Bronchial epithelial cell (primary cell): ENCODE results near the gene ADAMTS2. TPM values are rescaled to one million over a fixed set of nuclear protein-coding genes. Genes with fewer than 3 reads are reported as not detected.

Experiments
- DNase-seq: peaks from one replicate; pipeline ENCODE4 v3.0.0-alpha.2; 2010; ENCODE audit warnings: low read depth
- FAIRE-seq: peaks from 2 replicates; lab custom pipeline; 2011; peaks lifted over from hg19 to GRCh38; lab: Jason Lieb, UNC
- H3K27me3 ChIP-seq: 2 replicates; pipeline ENCODE4 v1.5.1; 2011; ENCODE audit warnings: low read length; ENCODE audit not compliant: control insufficient read depth, insufficient read depth
- H3K36me3 ChIP-seq: 2 replicates; pipeline ENCODE4 v1.5.1; 2011; ENCODE audit warnings: low read length; ENCODE audit not compliant: control insufficient read depth, insufficient read depth
- H3K4me3 ChIP-seq: 2 replicates; pipeline ENCODE4 v1.5.1; 2011; ENCODE audit warnings: mild to moderate bottlenecking, low read depth, low read length, control low read depth
- total RNA-seq: library from RNA; depleted of rRNA; stranded (reverse); fragments of >200 nt; gene quantifications from 2 replicates; pipeline ENCODE4 v1.2.1, GENCODE V29; 2014
- TF ChIP-seq, protein P1 (sequence below): IDR thresholded peaks from 2 replicates; pipeline ENCODE4 v1.5.1; 2011; ENCODE audit warnings: mild to moderate bottlenecking, moderate library complexity, low read length, control low read depth, inconsistent platforms; ENCODE audit not compliant: insufficient read depth, severe bottlenecking

Gene ADAMTS2
- total RNA-seq, 1 donor from 2014 or later = 0.26 TPM

GRCh38 chr5:179369530-179369884, 24.2 kb upstream of the ADAMTS2 start:
- no peak overlapping the region for H3K4me3 ChIP-seq
- TF ChIP-seq, protein P1, sequence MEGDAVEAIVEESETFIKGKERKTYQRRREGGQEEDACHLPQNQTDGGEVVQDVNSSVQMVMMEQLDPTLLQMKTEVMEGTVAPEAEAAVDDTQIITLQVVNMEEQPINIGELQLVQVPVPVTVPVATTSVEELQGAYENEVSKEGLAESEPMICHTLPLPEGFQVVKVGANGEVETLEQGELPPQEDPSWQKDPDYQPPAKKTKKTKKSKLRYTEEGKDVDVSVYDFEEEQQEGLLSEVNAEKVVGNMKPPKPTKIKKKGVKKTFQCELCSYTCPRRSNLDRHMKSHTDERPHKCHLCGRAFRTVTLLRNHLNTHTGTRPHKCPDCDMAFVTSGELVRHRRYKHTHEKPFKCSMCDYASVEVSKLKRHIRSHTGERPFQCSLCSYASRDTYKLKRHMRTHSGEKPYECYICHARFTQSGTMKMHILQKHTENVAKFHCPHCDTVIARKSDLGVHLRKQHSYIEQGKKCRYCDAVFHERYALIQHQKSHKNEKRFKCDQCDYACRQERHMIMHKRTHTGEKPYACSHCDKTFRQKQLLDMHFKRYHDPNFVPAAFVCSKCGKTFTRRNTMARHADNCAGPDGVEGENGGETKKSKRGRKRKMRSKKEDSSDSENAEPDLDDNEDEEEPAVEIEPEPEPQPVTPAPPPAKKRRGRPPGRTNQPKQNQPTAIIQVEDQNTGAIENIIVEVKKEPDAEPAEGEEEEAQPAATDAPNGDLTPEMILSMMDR = no peak
- FAIRE-seq (no peak), DNase-seq (no peak)
- no peaks in the 10 kb centered on the region for H3K36me3 ChIP-seq
- no peaks in the 10 kb centered on the region for H3K27me3 ChIP-seq

DNA sequence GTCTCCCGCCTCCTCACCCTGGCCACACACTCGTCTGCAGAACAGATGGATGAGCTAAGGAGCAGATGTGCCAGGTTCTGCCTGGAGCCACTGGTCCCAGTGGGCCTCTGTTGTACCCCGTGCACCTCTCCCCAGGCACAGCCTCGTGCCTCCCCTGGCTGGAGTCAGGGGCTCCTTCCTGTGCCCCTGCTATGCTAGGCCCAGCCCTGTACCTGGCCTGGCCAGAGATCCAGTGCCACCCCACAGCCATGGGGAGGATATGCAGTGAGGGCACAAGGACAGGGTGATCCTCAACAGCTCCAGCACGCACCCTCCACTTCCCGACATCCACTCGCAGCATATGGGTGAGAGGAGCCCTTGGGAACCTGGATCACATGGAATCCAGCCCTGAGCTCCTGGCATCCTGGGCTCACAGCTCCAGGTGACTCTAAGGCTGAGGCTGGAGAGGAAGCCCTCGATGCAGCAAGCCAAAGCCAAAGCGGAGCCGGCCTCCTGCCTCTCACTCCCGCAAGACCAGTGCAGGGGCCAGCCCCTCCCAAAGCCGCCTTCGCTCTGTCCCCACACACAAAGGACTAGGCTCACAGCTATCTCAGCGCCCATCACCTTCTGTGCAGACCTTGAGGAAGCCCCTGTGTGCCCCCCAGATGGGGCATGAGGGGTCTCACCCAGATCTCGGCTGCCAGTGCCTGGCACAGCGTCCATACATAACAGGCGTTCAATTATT, 23.7 kb upstream of the ADAMTS2 start:
- no peaks in the 10 kb centered on the region for H3K27me3 ChIP-seq
- H3K36me3 ChIP-seq = no peaks in the 10 kb centered on the region
- FAIRE-seq (no peak), DNase-seq (no peak)
- H3K4me3 ChIP-seq = no peak overlapping the region
- TF ChIP-seq, protein P1 = no peak

DNA sequence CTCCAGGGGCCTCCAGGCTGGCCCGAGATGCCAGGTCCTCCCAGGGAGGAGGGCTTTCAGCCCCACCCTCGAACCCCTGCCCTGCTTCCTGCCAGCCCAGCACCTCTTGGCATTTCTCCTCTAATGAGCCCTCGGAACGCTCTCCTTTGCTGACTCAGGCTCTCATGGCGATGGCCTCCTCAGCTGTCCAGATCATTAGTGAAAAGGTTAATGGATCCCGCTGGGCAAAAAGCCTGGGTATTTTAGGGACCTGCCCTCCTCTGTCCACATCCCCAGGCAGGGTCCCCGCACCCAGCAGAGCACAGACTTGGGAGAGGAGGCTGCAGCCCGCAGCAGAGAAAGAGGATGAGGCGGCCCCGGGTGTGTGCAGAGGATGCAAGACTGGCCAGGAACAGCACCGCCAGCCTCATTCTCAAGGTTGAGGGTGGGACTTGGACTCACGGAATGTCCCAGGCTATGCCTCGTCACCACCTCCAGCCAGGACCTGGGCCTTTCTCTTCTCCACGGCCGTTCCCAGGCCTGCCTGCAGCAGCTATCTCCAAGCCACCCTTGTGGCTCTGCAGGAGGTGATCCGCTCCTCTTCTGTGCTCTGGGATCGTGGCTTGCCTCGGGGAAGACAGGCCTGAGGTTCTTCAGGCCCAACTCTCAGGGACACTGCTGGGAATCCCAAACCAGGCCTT, 23.0 kb upstream of the ADAMTS2 start:
- H3K36me3 ChIP-seq = no peaks in the 10 kb centered on the region
- TF ChIP-seq, protein P1 = no peak
- no peak for DNase-seq
- FAIRE-seq = no peak
- H3K27me3 ChIP-seq = no peaks in the 10 kb centered on the region
- no peak overlapping the region for H3K4me3 ChIP-seq

- FAIRE-seq = no peak
- Histone ChIP-seq H3K27me3 (no peaks in the 10 kb centered on the region), H3K36me3 (no peaks in the 10 kb centered on the region), H3K4me3 (no peak overlapping the region)
- TF ChIP-seq, protein P1 = no peak
- no peak for DNase-seq
These were observed 22.2 kb upstream of the ADAMTS2 start for GRCh38 chr5:179367491-179367890.

DNA sequence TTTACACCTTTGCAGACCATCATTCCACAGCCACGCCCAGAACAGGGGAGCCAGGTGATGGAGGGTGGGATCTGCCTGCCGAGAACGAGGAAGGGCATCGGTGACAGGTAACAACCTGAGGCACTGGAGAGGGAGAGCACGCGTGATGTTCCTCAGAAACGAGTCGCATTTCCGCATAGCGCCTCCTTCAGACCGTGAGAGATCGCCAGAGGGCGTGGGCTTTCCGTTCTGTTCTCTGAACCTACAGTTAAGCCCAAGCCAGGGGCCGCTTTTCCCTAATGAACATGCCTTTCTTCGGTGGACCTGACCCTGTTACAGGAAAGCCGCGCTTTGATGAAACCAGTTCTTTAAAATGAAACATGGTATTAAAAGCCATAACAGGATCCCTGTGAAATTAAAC, 17.1 kb upstream of the ADAMTS2 start:
- Histone ChIP-seq H3K27me3 (no peaks in the 10 kb centered on the region), H3K4me3 (no peak overlapping the region), H3K36me3 (no peaks in the 10 kb centered on the region)
- no peak for FAIRE-seq
- TF ChIP-seq, protein P1 = no peak
- no peak for DNase-seq
